Panc1 (cell line): Measurements from ENCODE around the gene ZNF771.

Experiments used
- CTCF ChIP-seq: fragments of 450-650 bp; IDR thresholded peaks from 2 replicates; pipeline ENCODE4 v1.5.1; 2017; ENCODE audit warnings: mild to moderate bottlenecking
- POLR2AphosphoS5 ChIP-seq: IDR thresholded peaks from 2 replicates; pipeline ENCODE4 v1.6.1; 2012; ENCODE audit warnings: mild to moderate bottlenecking, low read depth, low read length, moderate library complexity
- REST ChIP-seq, 2 experiments: IDR thresholded peaks; 2 replicates each; pipeline ENCODE4 v1.6.1; 2011 to 2012; ENCODE audit warnings: low read depth in 2 of 2, control low read depth in 1 of 2, low read length in 1 of 2, mild to moderate bottlenecking in 1 of 2, moderate library complexity in 1 of 2; ENCODE audit not compliant: insufficient read depth in 1 of 2
- SIN3A ChIP-seq: IDR thresholded peaks from 2 replicates; pipeline ENCODE4 v1.6.1; 2012; ENCODE audit warnings: low read depth, mild to moderate bottlenecking, low read length, moderate library complexity, borderline replicate concordance; ENCODE audit not compliant: insufficient read depth

- no peak for TF ChIP-seq CTCF
- no peak for TF ChIP-seq POLR2AphosphoS5
- no peak for TF ChIP-seq REST (IDR thresholded peaks at IDR 0.05; ENCODE audit: insufficient read depth in 1 of 2, low read depth in 2 of 2, low read length in 1 of 2)
- no peak for TF ChIP-seq SIN3A
These were observed 40.3 kb downstream of the ZNF771 start for GRCh38 chr16:30447512-30448226.
